Activated CD4-positive, alpha-beta T cell treated with anti-CD3 and anti-CD28 coated beads for 36 hours (primary cell): ENCODE data around the gene GJB2. TPM values are rescaled to one million over a fixed set of nuclear protein-coding genes. Genes with fewer than 3 reads are reported as not detected.

Source experiments
- ATAC-seq: fragments of 200-7000 bp; cut with Tn5 transposase; one replicate; pipeline ENCODE4 v1.10.0; 2021; ENCODE audit warnings: mild to moderate bottlenecking, moderate library complexity
- CTCF ChIA-PET: fragments of 350-600 bp; sonication (Branson Sonifier 250); formaldehyde crosslinking; loops from one replicate; lab custom pipeline; 2021; ENCODE audit warnings: antibody characterized with exemption; lab: Charles Lee
- POLR2A ChIA-PET: fragments of 350-600 bp; sonication (Branson Sonifier 250); formaldehyde crosslinking; loops from one replicate; lab custom pipeline; 2021; ENCODE audit warnings: antibody characterized with exemption, inconsistent platforms; lab: Charles Lee
- DNase-seq: peaks from one replicate; pipeline ENCODE4 v3.0.0-alpha.2; 2020
- H3K27ac Mint-ChIP-seq: one replicate; pipeline ENCODE4 v1.8.0; 2021; ENCODE audit warnings: mixed read lengths
- H3K27me3 Mint-ChIP-seq: one replicate; pipeline ENCODE4 v1.8.0; 2021; ENCODE audit warnings: mixed read lengths
- H3K36me3 Mint-ChIP-seq: one replicate; pipeline ENCODE4 v1.8.0; 2021; ENCODE audit warnings: low read depth, mixed read lengths
- H3K4me1 Mint-ChIP-seq: one replicate; pipeline ENCODE4 v1.8.0; 2021; ENCODE audit warnings: mixed read lengths
- H3K4me3 Mint-ChIP-seq: one replicate; pipeline ENCODE4 v1.8.0; 2021; ENCODE audit warnings: mild to moderate bottlenecking, moderate library complexity, mixed read lengths
- H3K9me3 Mint-ChIP-seq: one replicate; pipeline ENCODE4 v1.8.0; 2021; ENCODE audit warnings: low read depth, mixed read lengths
- intact Hi-C, 2 experiments: fragments of 100-400 bp; cut with DNase I in 1 of 2; cut with micrococcal nuclease in 1 of 2; formaldehyde crosslinking; loops; one replicate each; pipeline versions ENCODE4 v1.14.2 to v1.15.1; 2022 to 2024; cut with DNase I, micrococcal nuclease
- total RNA-seq, 2 experiments: library from RNA; stranded (reverse); gene quantifications; one replicate each; pipeline ENCODE4 v1.2.3, GENCODE V29; 2021

The GJB2 gene
- total RNA-seq, 2 experiments from 2014 or later, result 9.0 to 9.9 TPM

GRCh38 chr13:20191311-20192157 lies 1.2 kb downstream of the GJB2 start:
- Mint-ChIP-seq H3K4me3 (peak overlapping the region; percentile 65), H3K36me3 (no peaks in the 10 kb centered on the region), H3K9me3 (no peaks in the 10 kb centered on the region), H3K27me3 (peaks cover 42% of the 10 kb centered on the region), H3K27ac (no peak overlapping the region), H3K4me1 (peaks cover 18% of the 10 kb centered on the region)
- ATAC-seq, result no peak
- POLR2A ChIA-PET, result interaction anchor here (0.6 kb wide), 1 partner anchor 71 kb away, joined by 3 read pairs; no protein-coding TSS in a partner anchor
- no peak for DNase-seq
- intact Hi-C loops, result loop anchor here (5.0 to 10.0 kb wide), 2 partner anchors 511 to 733 kb away; partner anchors contain the start of gene IL17D (in 2 of the 2)
- CTCF ChIA-PET, result interaction anchor here (0.6 to 1.9 kb wide), 9 partner anchors 9 to 393 kb away, joined by 3 to 6 read pairs (median 4); no protein-coding TSS in a partner anchor

DNA sequence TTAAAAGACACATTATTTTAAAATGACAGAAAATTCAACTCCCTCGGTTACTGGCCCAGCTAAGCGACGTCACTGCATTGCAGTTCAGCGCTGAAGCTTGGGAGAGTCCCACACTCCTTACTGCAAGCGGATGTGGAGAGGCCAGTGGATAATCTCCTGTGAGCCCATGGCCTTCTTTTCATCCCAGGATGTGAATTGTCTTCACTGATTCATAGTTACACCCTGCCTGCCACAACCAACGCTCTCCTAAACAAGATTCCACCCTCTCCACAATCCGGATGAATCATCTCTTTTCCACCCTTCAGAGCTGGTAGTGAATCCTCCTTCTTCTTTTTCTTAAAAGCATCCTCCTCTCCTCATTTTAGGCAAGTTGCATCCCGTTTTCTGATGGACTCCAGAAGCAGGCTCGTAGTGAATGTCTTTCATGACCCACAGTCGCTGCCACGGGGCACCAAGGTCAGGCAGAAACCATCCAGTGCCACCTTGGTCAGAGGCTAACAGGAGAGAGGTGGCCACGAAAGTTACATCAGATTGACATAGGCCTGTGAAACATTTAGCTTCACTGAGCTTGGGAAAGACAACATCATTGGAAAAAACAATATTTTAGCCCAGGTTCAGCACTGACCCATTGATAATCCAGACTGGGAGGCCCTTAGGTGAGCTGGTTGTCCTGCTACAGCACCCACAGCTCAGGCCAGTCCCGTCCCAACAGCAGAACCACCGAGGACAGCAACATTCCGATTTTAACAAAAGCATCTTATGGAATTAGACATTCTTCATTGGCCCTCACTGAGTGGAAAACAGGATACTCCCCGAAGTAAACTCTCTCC lies 2.0 kb downstream of the GJB2 start:
- H3K36me3 Mint-ChIP-seq, result no peaks in the 10 kb centered on the region
- intact Hi-C loops, result loop anchor here (5.0 to 10.0 kb wide), 2 partner anchors 512 to 734 kb away; partner anchors contain the start of gene IL17D (in 2 of the 2)
- H3K27ac Mint-ChIP-seq, result no peak overlapping the region
- H3K4me3 Mint-ChIP-seq, result no peak overlapping the region
- DNase-seq (no peak), ATAC-seq (no peak)
- H3K9me3 Mint-ChIP-seq, result no peaks in the 10 kb centered on the region
- H3K4me1 Mint-ChIP-seq, result peaks cover 18% of the 10 kb centered on the region
- CTCF ChIA-PET, result interaction anchor here (0.6 to 1.9 kb wide), 8 partner anchors 8 to 394 kb away, joined by 3 to 6 read pairs (median 4); no protein-coding TSS in a partner anchor
- POLR2A ChIA-PET, result no interaction called here
- H3K27me3 Mint-ChIP-seq, result peaks cover 38% of the 10 kb centered on the region

DNA sequence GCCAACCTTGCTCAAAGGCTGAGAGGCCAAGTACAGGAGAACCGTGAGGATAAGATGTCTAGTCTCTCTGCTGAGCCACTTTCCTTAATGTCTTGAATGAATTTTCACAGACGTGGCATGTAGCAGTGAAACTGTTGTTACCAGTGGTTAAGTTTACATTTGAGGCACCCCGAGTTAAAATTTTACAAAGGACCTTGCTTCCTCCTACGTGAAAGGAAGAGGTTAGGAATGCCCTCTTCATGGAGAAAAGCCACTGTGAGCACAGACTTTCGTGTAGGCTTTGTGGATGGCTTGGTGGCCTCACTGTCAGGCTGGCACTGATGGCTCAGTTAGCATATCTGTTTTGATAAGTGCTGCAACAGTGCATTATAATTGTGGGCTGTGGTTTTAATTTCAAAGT lies 2.7 kb downstream of the GJB2 start:
- peaks cover 33% of the 10 kb centered on the region for H3K27me3 Mint-ChIP-seq
- peaks cover 18% of the 10 kb centered on the region for H3K4me1 Mint-ChIP-seq
- no peak for ATAC-seq
- no peak overlapping the region for H3K27ac Mint-ChIP-seq
- H3K4me3 Mint-ChIP-seq, result no peak overlapping the region
- ChIA-PET CTCF (interaction anchor here (0.8 kb wide), 2 partner anchors 230 to 289 kb away, joined by 3 read pairs; no protein-coding TSS in a partner anchor), POLR2A (no interaction called here)
- intact Hi-C loops, result loop anchor here (5.0 to 10.0 kb wide), 2 partner anchors 512 to 735 kb away; partner anchors contain the start of gene IL17D (in 2 of the 2)
- no peaks in the 10 kb centered on the region for H3K9me3 Mint-ChIP-seq
- H3K36me3 Mint-ChIP-seq, result no peaks in the 10 kb centered on the region
- no peak for DNase-seq

DNA sequence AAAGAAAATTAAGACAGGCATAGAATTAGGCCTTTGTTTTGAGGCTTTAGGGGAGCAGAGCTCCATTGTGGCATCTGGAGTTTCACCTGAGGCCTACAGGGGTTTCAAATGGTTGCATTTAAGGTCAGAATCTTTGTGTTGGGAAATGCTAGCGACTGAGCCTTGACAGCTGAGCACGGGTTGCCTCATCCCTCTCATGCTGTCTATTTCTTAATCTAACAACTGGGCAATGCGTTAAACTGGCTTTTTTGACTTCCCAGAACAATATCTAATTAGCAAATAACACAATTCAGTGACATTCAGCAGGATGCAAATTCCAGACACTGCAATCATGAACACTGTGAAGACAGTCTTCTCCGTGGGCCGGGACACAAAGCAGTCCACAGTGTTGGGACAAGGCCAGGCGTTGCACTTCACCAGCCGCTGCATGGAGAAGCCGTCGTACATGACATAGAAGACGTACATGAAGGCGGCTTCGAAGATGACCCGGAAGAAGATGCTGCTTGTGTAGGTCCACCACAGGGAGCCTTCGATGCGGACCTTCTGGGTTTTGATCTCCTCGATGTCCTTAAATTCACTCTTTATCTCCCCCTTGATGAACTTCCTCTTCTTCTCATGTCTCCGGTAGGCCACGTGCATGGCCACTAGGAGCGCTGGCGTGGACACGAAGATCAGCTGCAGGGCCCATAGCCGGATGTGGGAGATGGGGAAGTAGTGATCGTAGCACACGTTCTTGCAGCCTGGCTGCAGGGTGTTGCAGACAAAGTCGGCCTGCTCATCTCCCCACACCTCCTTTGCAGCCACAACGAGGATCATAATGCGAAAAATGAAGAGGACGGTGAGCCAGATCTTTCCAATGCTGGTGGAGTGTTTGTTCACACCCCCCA lies 3.8 kb downstream of the GJB2 start:
- peaks cover 7% of the 10 kb centered on the region for H3K4me1 Mint-ChIP-seq
- DNase-seq (peak; percentile 44), ATAC-seq (no peak)
- CTCF ChIA-PET, result interaction anchor here (0.5 to 3.9 kb wide), 6 partner anchors 8 to 961 kb away, joined by 3 to 21 read pairs (median 3); no protein-coding TSS in a partner anchor
- H3K9me3 Mint-ChIP-seq, result no peaks in the 10 kb centered on the region
- H3K4me3 Mint-ChIP-seq, result no peak overlapping the region
- H3K36me3 Mint-ChIP-seq, result no peaks in the 10 kb centered on the region
- H3K27ac Mint-ChIP-seq, result no peak overlapping the region
- POLR2A ChIA-PET, result no interaction called here
- intact Hi-C loops, result no loop called here
- peaks cover 22% of the 10 kb centered on the region for H3K27me3 Mint-ChIP-seq

- ChIA-PET POLR2A (no interaction called here), CTCF (interaction anchor here (0.8 to 3.9 kb wide), 6 partner anchors 9 to 308 kb away, joined by 3 to 21 read pairs (median 4); no protein-coding TSS in a partner anchor)
- Mint-ChIP-seq H3K36me3 (no peaks in the 10 kb centered on the region), H3K4me3 (no peak overlapping the region), H3K27me3 (peaks cover 17% of the 10 kb centered on the region), H3K4me1 (peaks cover under 1% of the 10 kb centered on the region), H3K27ac (no peak overlapping the region), H3K9me3 (no peaks in the 10 kb centered on the region)
- DNase-seq, result no peak
- no peak for ATAC-seq
- intact Hi-C loops, result no loop called here
These were observed 6.0 kb downstream of the GJB2 start for GRCh38 chr13:20186771-20187170.

DNA sequence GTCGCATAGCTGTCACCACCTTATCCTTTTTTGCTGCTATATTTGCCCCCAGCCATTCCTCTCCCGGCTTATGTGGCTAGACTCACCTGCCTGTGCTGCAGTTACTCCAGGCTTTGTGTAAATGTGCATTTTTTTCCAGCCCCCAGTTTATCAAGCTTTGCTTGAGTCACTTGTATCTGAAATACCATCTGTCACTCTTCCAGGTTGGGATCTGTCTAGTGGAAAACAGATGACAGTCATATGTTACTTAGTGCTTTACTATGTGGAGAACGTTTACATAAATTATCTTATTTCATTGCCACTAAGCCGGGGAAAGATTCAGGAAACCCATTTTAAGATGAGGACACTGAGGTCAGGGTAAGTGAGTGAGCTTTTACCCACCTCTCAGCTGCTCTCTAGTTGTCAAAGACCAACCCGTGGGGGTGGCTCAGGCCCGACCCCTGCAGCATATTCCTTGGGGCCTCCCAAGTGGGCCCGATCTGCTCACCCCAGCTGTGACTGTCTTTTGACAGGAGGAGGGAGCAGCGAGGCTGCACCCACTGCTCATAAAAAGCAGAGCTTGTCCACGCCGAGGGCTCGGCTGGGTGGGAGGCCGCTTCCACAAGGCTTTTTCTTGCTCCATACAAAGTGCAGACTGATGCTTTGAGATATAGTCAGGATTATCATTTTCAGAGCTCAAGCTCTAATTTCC lies 7.2 kb downstream of the GJB2 start:
- POLR2A ChIA-PET, result no interaction called here
- H3K36me3 Mint-ChIP-seq, result no peaks in the 10 kb centered on the region
- H3K4me3 Mint-ChIP-seq, result no peak overlapping the region
- H3K9me3 Mint-ChIP-seq, result no peaks in the 10 kb centered on the region
- H3K27me3 Mint-ChIP-seq, result peaks cover 14% of the 10 kb centered on the region
- H3K4me1 Mint-ChIP-seq, result no peaks in the 10 kb centered on the region
- CTCF ChIA-PET, result interaction anchor here (0.6 to 3.9 kb wide), 7 partner anchors 12 to 1303 kb away, joined by 3 to 21 read pairs (median 4); no protein-coding TSS in a partner anchor
- intact Hi-C loops, result no loop called here
- DNase-seq (no peak), ATAC-seq (no peak)
- H3K27ac Mint-ChIP-seq, result no peak overlapping the region

- Mint-ChIP-seq H3K9me3 (no peaks in the 10 kb centered on the region), H3K27me3 (peaks cover 31% of the 10 kb centered on the region), H3K36me3 (no peaks in the 10 kb centered on the region), H3K4me3 (no peak overlapping the region), H3K27ac (no peak overlapping the region), H3K4me1 (peaks cover 3% of the 10 kb centered on the region)
- ATAC-seq (peak; percentile 98), DNase-seq (peak; percentile 64)
- CTCF ChIA-PET, result interaction anchor here (0.6 to 3.2 kb wide), 21 partner anchors 9 to 529 kb away, joined by 3 to 31 read pairs (median 4); partner anchors contain the start of gene GJB2
- POLR2A ChIA-PET, result no interaction called here
- intact Hi-C loops, result loop anchor here (1.0 kb wide), 2 partner anchors 307 to 742 kb away; no protein-coding TSS in a partner anchor
These were observed 10.4 kb downstream of the GJB2 start for GRCh38 chr13:20182231-20182846.

GRCh38 chr13:20181188-20181587 lies 11.6 kb downstream of the GJB2 start:
- Mint-ChIP-seq H3K4me3 (no peak overlapping the region), H3K36me3 (no peaks in the 10 kb centered on the region)
- intact Hi-C loops, result no loop called here

GRCh38 chr13:20178156-20178555 lies 14.6 kb downstream of the GJB2 start:
- Mint-ChIP-seq H3K27me3 (peaks cover 63% of the 10 kb centered on the region), H3K4me1 (peaks cover 26% of the 10 kb centered on the region), H3K36me3 (no peaks in the 10 kb centered on the region), H3K27ac (no peak overlapping the region), H3K9me3 (no peaks in the 10 kb centered on the region), H3K4me3 (no peak overlapping the region)
- DNase-seq (no peak), ATAC-seq (no peak)
- ChIA-PET POLR2A (no interaction called here), CTCF (interaction anchor here (0.7 kb wide), 1 partner anchor 387 kb away, joined by 3 read pairs; no protein-coding TSS in a partner anchor)
- intact Hi-C loops, result no loop called here

More at GRCh38 chr13:20181188-20181587, 11.6 kb downstream of the GJB2 start:
- ATAC-seq (no peak), DNase-seq (no peak)
- peaks cover 3% of the 10 kb centered on the region for H3K4me1 Mint-ChIP-seq
- H3K27ac Mint-ChIP-seq, result no peak overlapping the region
- H3K27me3 Mint-ChIP-seq, result peaks cover 41% of the 10 kb centered on the region
- CTCF ChIA-PET, result interaction anchor here (0.7 to 3.2 kb wide), 10 partner anchors 10 to 750 kb away, joined by 3 to 31 read pairs (median 4); no protein-coding TSS in a partner anchor
- POLR2A ChIA-PET, result no interaction called here
- H3K9me3 Mint-ChIP-seq, result no peaks in the 10 kb centered on the region
